Measurements from ENCODE around the gene PRRC2A.

- TF ChIP-seq CTCF (IDR thresholded peaks at IDR 0.05) (no peak), HDAC2 (IDR thresholded peaks at IDR 0.05) (no peak), RCOR1 (IDR thresholded peaks at IDR 0.05; ENCODE audit: low read depth, low read length) (no peak), MAX (IDR thresholded peaks at IDR 0.05) (no peak), ZNF302 (CRISPR knock-in tag; IDR thresholded peaks at IDR 0.05) (no peak)
These were observed 9.8 kb downstream of the PRRC2A start for GRCh38 chr6:31630177-31630934.
